HepG2 (cell line): ENCODE measurements around the gene SMG7. TPM values are rescaled to one million over a fixed set of nuclear protein-coding genes. Genes with fewer than 3 reads are reported as not detected.

Experiments
- ATAC-seq: fragments of 200-7000 bp; cut with Tn5 transposase; 3 replicates; pipeline ENCODE4 v1.9.1; 2020; ENCODE audit warnings: mild to moderate bottlenecking, moderate library complexity
- BruUV-seq: library from RNA; stranded (reverse); fragments of 400-500 nt; replicated peaks from 2 replicates; lab custom pipeline; 2021; lab: Mats Ljungman, UMichigan
- CTCF ChIA-PET: fragments of 300-600 bp; formaldehyde crosslinking; extraction: SDS; loops from one replicate; lab custom pipeline; 2021; ENCODE audit warnings: low total read pairs, inconsistent platforms, low intra/inter-chr PET ratio; lab: Yijun Ruan, JAX
- POLR2A ChIA-PET: fragments of 350-600 bp; sonication (Branson Sonifier 250); formaldehyde crosslinking; loops from one replicate; lab custom pipeline; 2020; ENCODE audit warnings: antibody characterized with exemption, inconsistent platforms; lab: Yijun Ruan, JAX
- DNase-seq: peaks from one replicate; pipeline ENCODE4 v3.0.0-alpha.2; 2015; ENCODE audit warnings: low spot score
- FAIRE-seq: peaks from 3 replicates; lab custom pipeline; 2011; peaks lifted over from hg19 to GRCh38; lab: Jason Lieb, UNC
- H2AFZ ChIP-seq: one replicate; pipeline ENCODE4 v1.6.1; 2011; ENCODE audit warnings: low read length, inconsistent platforms
- H3K27ac ChIP-seq: fragments of 300-600 bp; 3 replicates; pipeline ENCODE4 v1.8.0; 2011; ENCODE audit warnings: mixed run types, mild to moderate bottlenecking, mixed read lengths, low read length, inconsistent platforms; ENCODE audit not compliant: insufficient read depth; ENCODE audit errors: extremely low read length
- H3K27me3 ChIP-seq, 2 experiments: fragments of 200-600 bp in 1 of 2; 2 replicates in 1 of 2; 3 replicates in 1 of 2; pipeline versions ENCODE4 v1.6.0 to v1.8.0; 2011; ENCODE audit warnings: low read length in 2 of 2, mild to moderate bottlenecking in 2 of 2, moderate library complexity in 2 of 2, inconsistent platforms in 1 of 2; ENCODE audit not compliant: insufficient read depth in 2 of 2, control insufficient read depth in 1 of 2
- H3K36me3 ChIP-seq, 2 experiments: fragments of 200-600 bp in 1 of 2; replicated peaks in 1 of 2; 2 replicates in 1 of 2; 3 replicates in 1 of 2; pipeline versions ENCODE4 v1.5.1 to v1.8.0; 2011; ENCODE audit warnings: low read length in 2 of 2, inconsistent platforms in 1 of 2; ENCODE audit not compliant: insufficient read depth in 2 of 2, control insufficient read depth in 1 of 2
- H3K4me1 ChIP-seq: 2 replicates; pipeline ENCODE4 v1.5.1; 2012; ENCODE audit warnings: low read length, inconsistent platforms; ENCODE audit not compliant: insufficient read depth
- H3K4me2 ChIP-seq: 2 replicates; pipeline ENCODE4 v1.6.0; 2011; ENCODE audit warnings: low read depth, low read length, inconsistent platforms
- H3K4me3 ChIP-seq, 3 experiments: fragments of 200-600 bp in 1 of 3; sonication (generic), shearing (Covaris generic) in 1 of 3; replicated peaks in 1 of 3; 2 replicates each; pipeline ENCODE4 v1.5.1; 2011 to 2016; ENCODE audit warnings: low read length in 3 of 3, inconsistent platforms in 2 of 3, low read depth in 2 of 3, mild to moderate bottlenecking in 2 of 3, control low read depth in 1 of 3, mixed read lengths in 1 of 3; ENCODE audit not compliant: insufficient read depth in 1 of 3
- H3K79me2 ChIP-seq: one replicate; pipeline ENCODE4 v1.6.1; 2011; ENCODE audit warnings: low read length, inconsistent platforms; ENCODE audit not compliant: insufficient read depth
- H3K9ac ChIP-seq: 2 replicates; pipeline ENCODE4 v1.6.0; 2011; ENCODE audit warnings: mild to moderate bottlenecking, low read depth, low read length, inconsistent platforms; ENCODE audit not compliant: insufficient read depth
- H3K9me3 ChIP-seq: 2 replicates; pipeline ENCODE4 v1.5.1; 2012; ENCODE audit warnings: mild to moderate bottlenecking, low read length
- H4K20me1 ChIP-seq: 2 replicates; pipeline ENCODE4 v1.6.0; 2011; ENCODE audit warnings: inconsistent platforms, mild to moderate bottlenecking, low read length, moderate library complexity; ENCODE audit not compliant: insufficient read depth
- MYPOP ChIP-seq: sonication (generic); formaldehyde crosslinking; IDR thresholded peaks from 2 replicates; pipeline ENCODE4 v1.8.1; 2023; ENCODE audit warnings: mild to moderate bottlenecking, moderate library complexity, missing genetic modification reagents
- PHF5A ChIP-seq: IDR thresholded peaks from one replicate; pipeline ENCODE4 v1.6.1; 2018; ENCODE audit warnings: low read depth, missing genetic modification reagents; ENCODE audit not compliant: unreplicated experiment
- POLR2AphosphoS5 ChIP-seq: IDR thresholded peaks from 2 replicates; pipeline ENCODE4 v1.6.1; 2012; ENCODE audit warnings: low read depth, low read length
- TFDP1 ChIP-seq: IDR thresholded peaks from 2 replicates; pipeline ENCODE4 v1.6.1; 2016; ENCODE audit warnings: missing compliant biosample characterization, missing genetic modification reagents, borderline replicate concordance
- ZMYM3 ChIP-seq: sonication (generic); formaldehyde crosslinking; IDR thresholded peaks from 2 replicates; pipeline ENCODE4 v1.5.1; 2020; ENCODE audit warnings: mild to moderate bottlenecking, missing genetic modification reagents
- ZNF562 ChIP-seq: sonication (generic); formaldehyde crosslinking; IDR thresholded peaks from 2 replicates; pipeline ENCODE4 v1.8.0; 2022; ENCODE audit warnings: missing genetic modification reagents, borderline replicate concordance
- ZNF766 ChIP-seq: sonication (generic); formaldehyde crosslinking; IDR thresholded peaks from 2 replicates; pipeline ENCODE4 v1.5.0; 2020; ENCODE audit warnings: missing genetic modification reagents, borderline replicate concordance
- ZNF776 ChIP-seq: sonication (generic); formaldehyde crosslinking; IDR thresholded peaks from 2 replicates; pipeline ENCODE4 v1.4.0; 2020; ENCODE audit warnings: mild to moderate bottlenecking, missing genetic modification reagents
- ZSCAN25 ChIP-seq: sonication (generic); formaldehyde crosslinking; IDR thresholded peaks from 2 replicates; pipeline ENCODE4 v1.8.0; 2022; ENCODE audit warnings: mild to moderate bottlenecking, missing genetic modification reagents
- ZSCAN30 ChIP-seq: sonication (generic); formaldehyde crosslinking; IDR thresholded peaks from 2 replicates; pipeline ENCODE4 v1.5.0; 2020; ENCODE audit warnings: mild to moderate bottlenecking, missing genetic modification reagents
- WGBS: methylation state at CpG from one replicate; pipeline ENCODE4 v1.1.6; 2017; ENCODE audit warnings: low lambda C conversion rate; 5-methylcytosine and 5-hydroxymethylcytosine counted together
- in situ Hi-C: cut with HindIII; loops from 2 replicates; pipeline ENCODE4 v1.10.0; 2017; ENCODE audit warnings: low pct_unique_long_range_greater_than_20kb; ENCODE audit not compliant: extremely low pct_ligation_motif_present
- intact Hi-C: fragments of 100-400 bp; cut with micrococcal nuclease; formaldehyde crosslinking; loops from one replicate; pipeline ENCODE4 v1.10.0; 2022; ENCODE audit not compliant: unreplicated experiment
- polyA plus RNA-seq, 8 experiments: library from polyadenylated mRNA; depleted of rRNA in 3 of 8; stranded (reverse) in 7 of 8; unstranded in 1 of 8; fragments of >200 nt; fragmentation: Illumina TruSeq in 4 of 8; extraction: Trizol in 4 of 8; gene quantifications; 2 replicates each; pipeline versions ENCODE4 v1.2.1 to v1.2.3, GENCODE V29; 2011 to 2016; ENCODE audit warnings: low read depth in 4 of 8, missing spikeins in 1 of 8, mixed read lengths in 1 of 8; ENCODE audit not compliant: insufficient read depth in 1 of 8
- total RNA-seq, 5 experiments: library from RNA; depleted of rRNA; stranded (reverse); fragments of >200 nt; fragmentation: Illumina TruSeq; extraction: Trizol; gene quantifications; 2 replicates each; pipeline ENCODE4 v1.2.3, GENCODE V29; 2016; ENCODE audit warnings: low read depth in 1 of 5
- TF ChIP-seq, protein P1 (sequence below): sonication (generic); formaldehyde crosslinking; IDR thresholded peaks from 2 replicates; pipeline ENCODE4 v1.9.0; 2022; ENCODE audit warnings: low read depth, missing genetic modification reagents
- TF ChIP-seq, protein P2 (sequence below): sonication (generic); IDR thresholded peaks from 2 replicates; pipeline ENCODE4 v1.6.1; 2016; ENCODE audit warnings: low read depth, borderline replicate concordance
- TF ChIP-seq, protein P3 (sequence below): sonication (generic); formaldehyde crosslinking; IDR thresholded peaks from 2 replicates; pipeline ENCODE4 v1.4.0; 2020; ENCODE audit warnings: missing genetic modification reagents
- TF ChIP-seq, protein P4 (sequence below): sonication (generic); formaldehyde crosslinking; IDR thresholded peaks from 2 replicates; pipeline ENCODE4 v1.5.0; 2020; ENCODE audit warnings: mild to moderate bottlenecking, missing genetic modification reagents
- TF ChIP-seq, protein P5 (sequence below): sonication (generic); formaldehyde crosslinking; conservative IDR thresholded peaks from 2 replicates; pipeline ENCODE4 v1.4.0; 2020; ENCODE audit warnings: missing genetic modification reagents

The SMG7 gene
- total and polyA plus RNA-seq, 2 of the 13 experiments (the other 11 are each of a cell fraction or from before 2014, with no cell fraction given): 14.9 to 27.9 TPM

GRCh38 chr1:183598386-183598785, 126.1 kb downstream of the SMG7 start:
- POLR2A ChIA-PET: no interaction called here
- no peaks in the 10 kb centered on the region for H3K36me3 ChIP-seq
- no peak overlapping the region for H2AFZ ChIP-seq
- TF ChIP-seq, protein P1, sequence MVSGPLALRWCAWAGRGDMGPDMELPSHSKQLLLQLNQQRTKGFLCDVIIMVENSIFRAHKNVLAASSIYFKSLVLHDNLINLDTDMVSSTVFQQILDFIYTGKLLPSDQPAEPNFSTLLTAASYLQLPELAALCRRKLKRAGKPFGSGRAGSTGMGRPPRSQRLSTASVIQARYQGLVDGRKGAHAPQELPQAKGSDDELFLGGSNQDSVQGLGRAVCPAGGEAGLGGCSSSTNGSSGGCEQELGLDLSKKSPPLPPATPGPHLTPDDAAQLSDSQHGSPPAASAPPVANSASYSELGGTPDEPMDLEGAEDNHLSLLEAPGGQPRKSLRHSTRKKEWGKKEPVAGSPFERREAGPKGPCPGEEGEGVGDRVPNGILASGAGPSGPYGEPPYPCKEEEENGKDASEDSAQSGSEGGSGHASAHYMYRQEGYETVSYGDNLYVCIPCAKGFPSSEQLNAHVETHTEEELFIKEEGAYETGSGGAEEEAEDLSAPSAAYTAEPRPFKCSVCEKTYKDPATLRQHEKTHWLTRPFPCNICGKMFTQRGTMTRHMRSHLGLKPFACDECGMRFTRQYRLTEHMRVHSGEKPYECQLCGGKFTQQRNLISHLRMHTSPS: no peak
- TF ChIP-seq TFDP1 (CRISPR knock-in tag): no peak
- TF ChIP-seq, protein P2, sequence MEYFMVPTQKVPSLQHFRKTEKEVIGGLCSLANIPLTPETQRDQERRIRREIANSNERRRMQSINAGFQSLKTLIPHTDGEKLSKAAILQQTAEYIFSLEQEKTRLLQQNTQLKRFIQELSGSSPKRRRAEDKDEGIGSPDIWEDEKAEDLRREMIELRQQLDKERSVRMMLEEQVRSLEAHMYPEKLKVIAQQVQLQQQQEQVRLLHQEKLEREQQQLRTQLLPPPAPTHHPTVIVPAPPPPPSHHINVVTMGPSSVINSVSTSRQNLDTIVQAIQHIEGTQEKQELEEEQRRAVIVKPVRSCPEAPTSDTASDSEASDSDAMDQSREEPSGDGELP: no peak
- no peak for TF ChIP-seq PHF5A (CRISPR knock-in tag)
- TF ChIP-seq, protein P3, sequence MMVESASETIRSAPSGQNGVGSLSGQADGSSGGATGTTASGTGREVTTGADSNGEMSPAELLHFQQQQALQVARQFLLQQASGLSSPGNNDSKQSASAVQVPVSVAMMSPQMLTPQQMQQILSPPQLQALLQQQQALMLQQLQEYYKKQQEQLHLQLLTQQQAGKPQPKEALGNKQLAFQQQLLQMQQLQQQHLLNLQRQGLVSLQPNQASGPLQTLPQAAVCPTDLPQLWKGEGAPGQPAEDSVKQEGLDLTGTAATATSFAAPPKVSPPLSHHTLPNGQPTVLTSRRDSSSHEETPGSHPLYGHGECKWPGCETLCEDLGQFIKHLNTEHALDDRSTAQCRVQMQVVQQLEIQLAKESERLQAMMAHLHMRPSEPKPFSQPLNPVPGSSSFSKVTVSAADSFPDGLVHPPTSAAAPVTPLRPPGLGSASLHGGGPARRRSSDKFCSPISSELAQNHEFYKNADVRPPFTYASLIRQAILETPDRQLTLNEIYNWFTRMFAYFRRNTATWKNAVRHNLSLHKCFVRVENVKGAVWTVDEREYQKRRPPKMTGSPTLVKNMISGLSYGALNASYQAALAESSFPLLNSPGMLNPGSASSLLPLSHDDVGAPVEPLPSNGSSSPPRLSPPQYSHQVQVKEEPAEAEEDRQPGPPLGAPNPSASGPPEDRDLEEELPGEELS: no peak
- TF ChIP-seq ZNF776 (CRISPR knock-in tag): no peak
- TF ChIP-seq ZSCAN25 (CRISPR knock-in tag): no peak
- TF ChIP-seq ZNF562 (CRISPR knock-in tag): no peak
- TF ChIP-seq ZMYM3: no peak
- no peak for TF ChIP-seq MYPOP (CRISPR knock-in tag)
- no peak for TF ChIP-seq ZSCAN30 (CRISPR knock-in tag)
- TF ChIP-seq, protein P4, sequence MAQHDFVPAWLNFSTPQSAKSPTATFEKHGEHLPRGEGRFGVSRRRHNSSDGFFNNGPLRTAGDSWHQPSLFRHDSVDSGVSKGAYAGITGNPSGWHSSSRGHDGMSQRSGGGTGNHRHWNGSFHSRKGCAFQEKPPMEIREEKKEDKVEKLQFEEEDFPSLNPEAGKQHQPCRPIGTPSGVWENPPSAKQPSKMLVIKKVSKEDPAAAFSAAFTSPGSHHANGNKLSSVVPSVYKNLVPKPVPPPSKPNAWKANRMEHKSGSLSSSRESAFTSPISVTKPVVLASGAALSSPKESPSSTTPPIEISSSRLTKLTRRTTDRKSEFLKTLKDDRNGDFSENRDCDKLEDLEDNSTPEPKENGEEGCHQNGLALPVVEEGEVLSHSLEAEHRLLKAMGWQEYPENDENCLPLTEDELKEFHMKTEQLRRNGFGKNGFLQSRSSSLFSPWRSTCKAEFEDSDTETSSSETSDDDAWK (CRISPR knock-in tag): no peak
- TF ChIP-seq, protein P5, sequence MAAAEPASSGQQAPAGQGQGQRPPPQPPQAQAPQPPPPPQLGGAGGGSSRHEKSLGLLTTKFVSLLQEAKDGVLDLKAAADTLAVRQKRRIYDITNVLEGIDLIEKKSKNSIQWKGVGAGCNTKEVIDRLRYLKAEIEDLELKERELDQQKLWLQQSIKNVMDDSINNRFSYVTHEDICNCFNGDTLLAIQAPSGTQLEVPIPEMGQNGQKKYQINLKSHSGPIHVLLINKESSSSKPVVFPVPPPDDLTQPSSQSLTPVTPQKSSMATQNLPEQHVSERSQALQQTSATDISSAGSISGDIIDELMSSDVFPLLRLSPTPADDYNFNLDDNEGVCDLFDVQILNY (CRISPR knock-in tag): no peak
- no peak for TF ChIP-seq POLR2AphosphoS5
- TF ChIP-seq ZNF766 (CRISPR knock-in tag): no peak

More at GRCh38 chr1:183598386-183598785, 126.1 kb downstream of the SMG7 start:
- Histone ChIP-seq H3K9ac (no peak overlapping the region), H3K4me2 (no peak overlapping the region), H3K4me1 (peaks cover 11% of the 10 kb centered on the region), H3K79me2 (no peaks in the 10 kb centered on the region), H3K27ac (no peak overlapping the region), H3K4me3 (no peak overlapping the region), H3K9me3 (no peaks in the 10 kb centered on the region), H3K27me3 (peaks cover 0 to 20% of the 10 kb centered on the region in 2 experiments; a peak in 2 of 5 replicates), H4K20me1 (no peaks in the 10 kb centered on the region)
- in situ Hi-C loops: no loop called here
- CTCF ChIA-PET: no interaction called here
- no peak for ATAC-seq
- intact Hi-C loops: no loop called here
- no TSS peak for BruUV-seq
- 5% methylated on average over 2 of the region's 2 CpGs for WGBS
- no peak for FAIRE-seq
- no peak for DNase-seq
